ENCODE data around the gene PPM1H. TPM values are rescaled to one million over a fixed set of nuclear protein-coding genes. Genes with fewer than 3 reads are reported as not detected.
"Not testable (repeated sequence)": the region's sequence is repeated elsewhere in the genome, so short reads cannot be mapped to it uniquely, and the experiment has no call there.

Gene PPM1H
- total RNA-seq, 1 donor, result 0.86 TPM

DNA sequence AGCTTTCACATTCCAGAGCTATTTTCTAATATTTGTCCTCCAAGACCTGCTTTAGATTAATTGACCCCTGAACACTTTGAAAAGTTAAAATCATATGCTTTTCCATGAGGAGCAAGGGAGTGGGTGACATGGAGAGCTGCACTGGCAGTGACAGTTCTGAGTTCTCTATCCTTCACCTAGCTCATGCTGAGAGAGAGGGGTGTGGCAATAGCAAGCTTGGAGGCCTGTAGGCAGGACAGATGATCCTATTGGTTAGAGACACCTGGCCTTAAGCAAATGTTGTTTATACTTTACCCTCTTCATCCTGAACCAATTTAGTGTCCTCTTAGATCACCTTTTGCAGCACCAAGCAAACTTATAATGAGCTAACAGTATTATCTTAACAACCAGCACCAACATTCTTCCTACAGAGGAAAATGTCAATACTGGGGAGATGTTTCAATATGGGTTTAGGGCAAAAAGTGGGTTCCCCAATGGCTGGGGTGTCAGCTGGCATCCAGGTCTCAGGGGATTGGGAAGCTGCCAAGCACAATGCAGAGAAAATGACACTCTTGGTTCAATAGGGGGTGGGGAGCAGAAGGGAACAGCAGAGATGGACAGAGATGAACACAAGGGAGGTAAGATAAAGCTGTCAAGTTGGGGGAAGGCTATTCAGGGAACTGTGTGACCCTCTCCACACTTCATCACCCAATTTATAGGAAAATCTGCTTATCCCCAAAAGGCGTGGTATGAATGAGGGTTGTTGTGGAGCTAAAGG is 37.0 kb upstream of the PPM1H start:
- no peak overlapping the region for H3K4me3 ChIP-seq (ENCODE audit: low read depth, low read length)
- DNase-seq (ENCODE audit: low read depth), result no peak
- TF ChIP-seq, protein P1, sequence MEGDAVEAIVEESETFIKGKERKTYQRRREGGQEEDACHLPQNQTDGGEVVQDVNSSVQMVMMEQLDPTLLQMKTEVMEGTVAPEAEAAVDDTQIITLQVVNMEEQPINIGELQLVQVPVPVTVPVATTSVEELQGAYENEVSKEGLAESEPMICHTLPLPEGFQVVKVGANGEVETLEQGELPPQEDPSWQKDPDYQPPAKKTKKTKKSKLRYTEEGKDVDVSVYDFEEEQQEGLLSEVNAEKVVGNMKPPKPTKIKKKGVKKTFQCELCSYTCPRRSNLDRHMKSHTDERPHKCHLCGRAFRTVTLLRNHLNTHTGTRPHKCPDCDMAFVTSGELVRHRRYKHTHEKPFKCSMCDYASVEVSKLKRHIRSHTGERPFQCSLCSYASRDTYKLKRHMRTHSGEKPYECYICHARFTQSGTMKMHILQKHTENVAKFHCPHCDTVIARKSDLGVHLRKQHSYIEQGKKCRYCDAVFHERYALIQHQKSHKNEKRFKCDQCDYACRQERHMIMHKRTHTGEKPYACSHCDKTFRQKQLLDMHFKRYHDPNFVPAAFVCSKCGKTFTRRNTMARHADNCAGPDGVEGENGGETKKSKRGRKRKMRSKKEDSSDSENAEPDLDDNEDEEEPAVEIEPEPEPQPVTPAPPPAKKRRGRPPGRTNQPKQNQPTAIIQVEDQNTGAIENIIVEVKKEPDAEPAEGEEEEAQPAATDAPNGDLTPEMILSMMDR (IDR thresholded peaks at IDR 0.05; ENCODE audit: insufficient read depth, low read depth, low read length), result no peak

DNA sequence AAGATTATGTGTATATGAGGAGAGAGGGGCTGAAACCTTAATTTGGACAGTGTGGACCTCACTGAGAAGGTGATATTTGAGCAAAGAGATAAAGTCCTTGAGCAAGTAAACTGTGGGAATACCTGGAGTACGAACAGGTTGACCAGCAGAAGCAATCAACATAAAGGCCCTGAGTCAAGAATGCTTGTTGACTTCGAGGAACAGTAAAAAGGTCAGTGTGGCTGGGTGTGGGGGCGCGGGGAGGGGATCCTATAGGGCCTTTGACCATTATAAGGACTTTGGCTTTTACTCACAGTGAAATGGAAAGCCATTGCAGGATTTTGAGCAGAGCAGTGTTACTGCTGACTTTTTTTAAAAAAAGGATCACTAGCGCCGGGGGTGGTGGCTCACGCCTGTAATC is 34.7 kb upstream of the PPM1H start:
- TF ChIP-seq, protein P1 (IDR thresholded peaks at IDR 0.05; ENCODE audit: insufficient read depth, low read depth, low read length), result no peak
- no peak overlapping the region for H3K4me3 ChIP-seq (ENCODE audit: low read depth, low read length)
- DNase-seq (ENCODE audit: low read depth), result no peak

DNA sequence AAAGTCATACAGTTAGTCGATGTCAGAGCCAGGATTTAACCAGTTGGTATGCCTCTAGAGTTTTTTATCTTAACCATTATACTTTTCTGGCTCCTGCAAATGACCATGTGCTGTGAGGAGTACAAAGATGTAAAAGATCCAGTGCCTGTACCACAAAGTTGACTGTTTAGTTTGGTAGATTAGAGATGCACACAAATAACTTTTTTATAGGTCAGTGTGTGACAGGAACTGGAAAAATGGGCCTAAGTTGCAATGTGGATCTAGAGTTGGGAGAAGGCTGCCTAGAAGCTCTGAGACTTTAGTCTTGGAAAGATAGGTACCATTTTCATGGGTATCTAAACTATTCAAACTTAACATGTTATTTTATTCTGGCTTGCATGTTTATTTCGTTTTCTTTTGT is 32.8 kb upstream of the PPM1H start:
- no peak overlapping the region for H3K4me3 ChIP-seq (ENCODE audit: low read depth, low read length)
- TF ChIP-seq, protein P1 (IDR thresholded peaks at IDR 0.05; ENCODE audit: insufficient read depth, low read depth, low read length), result no peak

DNA sequence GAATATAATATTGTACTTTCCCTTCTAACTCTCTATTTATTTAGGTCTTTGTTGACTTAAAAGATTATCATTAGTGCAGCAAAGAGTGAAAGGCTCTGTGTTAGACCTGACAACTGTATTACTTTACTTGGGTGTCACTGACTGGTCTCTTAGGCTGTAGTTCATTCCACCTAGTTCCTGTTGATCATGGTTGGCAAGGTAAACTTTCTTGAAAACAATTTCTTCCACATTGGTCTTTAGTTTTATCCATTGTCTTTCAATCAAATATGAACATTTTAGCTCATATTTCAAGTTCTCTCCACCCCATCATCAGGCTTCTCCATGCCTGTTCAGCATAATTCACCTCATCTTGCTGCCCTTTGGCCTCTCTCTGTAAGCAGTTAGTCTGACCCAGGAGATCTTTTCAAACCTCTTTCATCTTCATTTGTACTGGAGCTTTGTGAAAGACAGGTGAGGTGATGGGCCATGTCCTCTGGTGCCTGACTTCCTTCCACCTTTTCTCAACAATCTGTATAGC is 32.1 kb upstream of the PPM1H start:
- DNase-seq (ENCODE audit: low read depth), result no peak
- no peak overlapping the region for H3K4me3 ChIP-seq (ENCODE audit: low read depth, low read length)
- TF ChIP-seq, protein P1 (IDR thresholded peaks at IDR 0.05; ENCODE audit: insufficient read depth, low read depth, low read length), result no peak

More for the DNA sequence above, 32.8 kb upstream of the PPM1H start:
- no peak for DNase-seq (ENCODE audit: low read depth)

DNA sequence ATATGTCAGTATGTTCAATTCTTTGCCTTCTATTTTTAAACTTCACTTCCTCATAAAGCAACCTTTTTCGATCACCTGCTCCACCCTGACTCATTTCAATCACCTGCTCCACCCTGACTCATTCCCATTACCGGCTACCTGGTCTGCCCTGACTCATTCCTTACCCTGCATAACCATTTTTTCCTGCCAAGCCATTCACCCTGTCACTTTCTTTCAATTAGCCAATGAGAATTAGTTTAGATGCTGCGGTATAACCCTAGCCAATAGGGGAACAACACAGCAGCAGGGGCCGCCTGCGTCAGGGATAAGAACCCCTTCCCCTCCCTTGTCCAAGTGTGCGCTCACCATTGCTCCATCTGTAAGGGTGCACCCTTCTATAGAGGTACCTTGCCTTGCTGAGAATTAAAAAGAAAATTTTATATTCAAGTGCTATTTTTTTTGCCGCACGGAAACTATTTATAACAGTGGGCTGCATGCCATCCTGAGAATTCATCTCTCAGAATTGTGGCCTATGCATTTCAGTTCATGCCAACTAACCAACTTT is 31.6 kb upstream of the PPM1H start:
- not testable (repeated sequence) for DNase-seq (ENCODE audit: low read depth); H3K4me3 ChIP-seq (ENCODE audit: low read depth, low read length)

DNA sequence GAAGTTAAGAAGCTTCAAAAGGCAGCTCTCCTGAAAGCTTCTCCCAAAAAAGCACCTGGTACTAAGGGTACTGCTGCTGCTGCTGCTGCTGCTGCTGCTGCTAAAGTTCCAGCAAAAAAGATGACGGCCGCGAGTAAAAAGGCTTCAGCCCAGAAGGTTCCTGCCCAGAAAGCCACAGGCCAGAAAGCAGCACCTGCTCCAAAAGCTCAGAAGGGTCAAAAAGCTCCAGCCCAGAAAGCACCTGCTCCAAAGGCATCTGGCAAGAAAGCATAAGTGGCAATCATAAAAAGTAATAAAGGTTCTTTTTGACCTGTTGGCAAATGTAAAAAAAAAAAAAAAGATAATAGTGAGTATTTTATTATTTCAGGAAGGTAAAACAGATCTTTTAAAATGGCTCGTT is 30.8 kb upstream of the PPM1H start:
- not testable (repeated sequence) for DNase-seq (ENCODE audit: low read depth); H3K4me3 ChIP-seq (ENCODE audit: low read depth, low read length)

DNA sequence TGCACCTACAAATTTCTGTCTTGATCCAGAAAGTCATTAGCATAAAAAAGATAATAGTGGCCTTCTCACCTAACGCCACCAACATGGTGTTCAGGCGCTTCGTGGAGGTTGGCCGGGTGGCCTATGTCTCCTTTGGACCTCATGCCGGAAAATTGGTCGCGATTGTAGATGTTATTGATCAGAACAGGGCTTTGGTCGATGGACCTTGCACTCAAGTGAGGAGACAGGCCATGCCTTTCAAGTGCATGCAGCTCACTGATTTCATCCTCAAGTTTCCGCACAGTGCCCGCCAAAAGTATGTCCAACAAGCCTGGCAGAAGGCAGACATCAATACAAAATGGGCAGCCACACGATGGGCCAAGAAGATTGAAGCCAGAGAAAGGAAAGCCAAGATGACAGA is 30.3 kb upstream of the PPM1H start:
- H3K4me3 ChIP-seq (ENCODE audit: low read depth, low read length); DNase-seq (ENCODE audit: low read depth): not testable (repeated sequence)

DNA sequence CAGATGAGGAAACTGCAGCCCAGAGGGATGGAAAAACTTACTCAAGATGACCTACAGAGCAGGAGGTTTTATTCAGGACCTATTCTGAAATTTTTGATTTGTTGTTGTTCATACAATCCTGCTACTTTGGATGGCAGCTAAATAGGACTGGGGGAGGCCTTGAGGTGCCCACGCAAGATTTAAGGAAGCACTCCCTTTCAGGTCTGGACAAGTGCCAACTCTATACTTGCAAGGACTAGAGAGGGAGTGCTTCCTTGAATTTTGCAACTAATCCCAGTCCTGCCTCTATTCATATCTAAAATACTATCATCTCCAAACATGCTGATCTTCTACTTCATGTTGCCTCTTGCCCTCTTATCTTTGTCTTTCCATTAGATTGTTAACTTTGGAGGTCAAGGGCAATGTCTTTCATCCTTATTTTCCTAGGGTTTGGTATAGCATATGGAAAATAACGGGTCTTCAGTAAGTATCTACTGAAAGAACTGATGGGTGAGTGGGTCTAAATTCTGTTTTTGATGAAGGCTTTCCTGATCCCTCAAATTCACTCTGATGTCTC is 28.6 kb upstream of the PPM1H start:
- no peak for DNase-seq (ENCODE audit: low read depth)
- TF ChIP-seq, protein P1 (IDR thresholded peaks at IDR 0.05; ENCODE audit: insufficient read depth, low read depth, low read length), result no peak
- no peak overlapping the region for H3K4me3 ChIP-seq (ENCODE audit: low read depth, low read length)
